ENCODE measurements around the gene KCNJ8.

DNA sequence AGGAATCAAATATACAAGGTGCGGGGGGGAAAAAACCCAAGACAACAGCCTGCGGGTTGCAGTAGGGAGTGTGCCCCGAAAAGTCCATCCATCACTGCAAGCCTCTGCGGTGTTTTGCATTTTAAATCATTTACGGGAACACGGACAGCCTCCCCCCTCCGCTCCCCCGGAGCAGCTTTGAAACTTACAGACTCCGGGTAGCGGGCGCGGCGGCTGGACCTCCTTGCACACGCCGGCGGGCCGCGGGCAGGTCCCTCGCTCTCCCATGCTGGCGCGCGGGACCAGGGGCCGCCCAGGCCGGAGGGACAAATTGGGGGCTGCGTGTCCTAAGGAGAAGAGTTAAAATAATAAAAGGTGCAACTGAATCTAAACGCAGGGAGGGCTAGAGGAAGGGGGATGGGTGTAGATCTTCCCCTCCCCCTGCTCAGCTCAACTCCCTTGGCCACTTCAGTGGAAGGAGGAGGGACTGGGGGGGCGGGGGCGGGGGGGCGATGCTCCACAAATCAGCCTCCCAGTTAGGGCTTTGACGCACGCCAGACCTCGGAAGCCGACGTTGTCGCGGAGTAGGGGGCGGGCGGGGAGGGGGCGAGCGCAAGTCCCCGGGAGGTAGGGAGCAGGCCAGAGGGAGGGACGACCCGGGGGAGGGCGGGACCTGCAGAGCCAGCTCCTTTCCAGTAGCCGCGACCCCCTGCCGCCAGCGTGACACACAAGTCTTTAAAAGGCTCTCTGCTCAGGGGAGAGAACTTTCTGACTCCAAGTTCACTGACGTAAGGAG lies at the start of gene KCNJ8:
- TF ChIP-seq RAD21 (IDR thresholded peaks at IDR 0.05 in 1 of 2, conservative IDR thresholded peaks at IDR 0.05 in 1 of 2; ENCODE audit: low read depth in 2 of 2, low read length in 2 of 2) (no peak), HDAC6 (IDR thresholded peaks at IDR 0.05; ENCODE audit: low read depth, low read length) (no peak), EP300 (IDR thresholded peaks at IDR 0.05; ENCODE audit: borderline replicate concordance in 1 of 2, low read depth in 2 of 2, low read length in 2 of 2) (no peak)
- TF ChIP-seq, protein P1, sequence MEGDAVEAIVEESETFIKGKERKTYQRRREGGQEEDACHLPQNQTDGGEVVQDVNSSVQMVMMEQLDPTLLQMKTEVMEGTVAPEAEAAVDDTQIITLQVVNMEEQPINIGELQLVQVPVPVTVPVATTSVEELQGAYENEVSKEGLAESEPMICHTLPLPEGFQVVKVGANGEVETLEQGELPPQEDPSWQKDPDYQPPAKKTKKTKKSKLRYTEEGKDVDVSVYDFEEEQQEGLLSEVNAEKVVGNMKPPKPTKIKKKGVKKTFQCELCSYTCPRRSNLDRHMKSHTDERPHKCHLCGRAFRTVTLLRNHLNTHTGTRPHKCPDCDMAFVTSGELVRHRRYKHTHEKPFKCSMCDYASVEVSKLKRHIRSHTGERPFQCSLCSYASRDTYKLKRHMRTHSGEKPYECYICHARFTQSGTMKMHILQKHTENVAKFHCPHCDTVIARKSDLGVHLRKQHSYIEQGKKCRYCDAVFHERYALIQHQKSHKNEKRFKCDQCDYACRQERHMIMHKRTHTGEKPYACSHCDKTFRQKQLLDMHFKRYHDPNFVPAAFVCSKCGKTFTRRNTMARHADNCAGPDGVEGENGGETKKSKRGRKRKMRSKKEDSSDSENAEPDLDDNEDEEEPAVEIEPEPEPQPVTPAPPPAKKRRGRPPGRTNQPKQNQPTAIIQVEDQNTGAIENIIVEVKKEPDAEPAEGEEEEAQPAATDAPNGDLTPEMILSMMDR (IDR thresholded peaks at IDR 0.05; ENCODE audit: control extremely low read depth in 1 of 3, insufficient read depth in 1 of 3, low read depth in 1 of 3, low read length in 3 of 3), result no peak
